Measurements from ENCODE around the gene ZBTB12. TPM values are rescaled to one million over a fixed set of nuclear protein-coding genes. Genes with fewer than 3 reads are reported as not detected.

The ZBTB12 gene
- total and polyA plus RNA-seq, 9 of the 15 experiments (the other 6 are each of a cell fraction or from before 2014, with no cell fraction given): 0.03 to 12.4 (median 5.8) TPM; not detected in 1

DNA sequence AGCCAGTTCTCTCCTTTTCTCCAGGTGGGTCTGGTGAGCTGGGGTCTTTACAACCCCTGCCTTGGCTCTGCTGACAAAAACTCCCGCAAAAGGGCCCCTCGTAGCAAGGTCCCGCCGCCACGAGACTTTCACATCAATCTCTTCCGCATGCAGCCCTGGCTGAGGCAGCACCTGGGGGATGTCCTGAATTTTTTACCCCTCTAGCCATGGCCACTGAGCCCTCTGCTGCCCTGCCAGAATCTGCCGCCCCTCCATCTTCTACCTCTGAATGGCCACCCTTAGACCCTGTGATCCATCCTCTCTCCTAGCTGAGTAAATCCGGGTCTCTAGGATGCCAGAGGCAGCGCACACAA lies 43.2 kb upstream of the ZBTB12 start:
- in situ Hi-C loops (cut with MboI) (no loop called here), intact Hi-C loops (cut with micrococcal nuclease) (loop anchor here (5.0 kb wide), 1 partner anchor 43 kb away; the partner anchor contains the start of gene ZBTB12)
- H3K79me2 ChIP-seq (ENCODE audit: control insufficient read depth, insufficient read depth, low read length): no peaks in the 10 kb centered on the region
- no peaks in the 10 kb centered on the region for H3K9me3 ChIP-seq (replicated peaks; ENCODE audit: control insufficient read depth, insufficient read depth, low read depth, low read length)
- 0 out of 4 replicates have a peak overlapping the region, but pooled peaks of 1 of the 2 experiments have one; percentile 6 for H3K9ac ChIP-seq (ENCODE audit: insufficient read depth in 1 of 2, low read depth in 2 of 2, low read length in 2 of 2)
- DNase-seq (ENCODE audit: extremely low read depth in 1 of 4, low spot score in 3 of 4): no peak
- H3K4me1 ChIP-seq (replicated peaks in 1 of 2; ENCODE audit: control insufficient read depth in 2 of 2, insufficient read depth in 2 of 2, low read length in 2 of 2): peaks cover 20 to 33% of the 10 kb centered on the region in 2 experiments
- H3K9me1 ChIP-seq (ENCODE audit: control insufficient read depth, insufficient read depth, low read length): peaks cover 7% of the 10 kb centered on the region
- ChIA-PET POLR2A (interaction anchor here (0.6 to 1.2 kb wide), 3 partner anchors 10 to 187 kb away, joined by 3 to 5 read pairs (median 4); partner anchors contain the start of gene DXO), CTCF (ENCODE audit: low intra/inter-chr PET ratio) (no interaction called here)
- ATAC-seq: no peak
- BruUV-seq (replicated peaks): no TSS peak
- FAIRE-seq: no peak
- no peak overlapping the region for H3K4me3 ChIP-seq
- 44% methylated on average over 9 of the region's 9 CpGs for WGBS (ENCODE audit: insufficient coverage, low coverage, missing lambda C conversion rate)
- H4K20me1 ChIP-seq (replicated peaks; ENCODE audit: control insufficient read depth, insufficient read depth, low read length): no peaks in the 10 kb centered on the region
- TF ChIP-seq ZNF696 (CRISPR knock-in tag; conservative IDR thresholded peaks at IDR 0.05) (no peak), PCBP1 (IDR thresholded peaks at IDR 0.05; ENCODE audit: low read depth, low read length, poor library complexity, severe bottlenecking) (no peak), MED1 (CRISPR knock-in tag; IDR thresholded peaks at IDR 0.05; ENCODE audit: borderline replicate concordance) (no peak), MCM5 (IDR thresholded peaks at IDR 0.05; ENCODE audit: low read depth) (no peak), CBX2 (IDR thresholded peaks at IDR 0.05; ENCODE audit: insufficient read depth, low read length, poor library complexity, severe bottlenecking) (no peak)
- no peak overlapping the region for H2AFZ ChIP-seq (ENCODE audit: low read depth, low read length)
- H3K27ac ChIP-seq (ENCODE audit: extremely low read depth, low read depth, low read length): no peak overlapping the region
- H3K4me2 ChIP-seq (ENCODE audit: insufficient read depth, low read length): no peak overlapping the region
- H3K27me3 ChIP-seq (ENCODE audit: control insufficient read depth in 2 of 2, insufficient read depth in 2 of 2, low read length in 2 of 2): peaks cover 2 to 26% of the 10 kb centered on the region in 2 experiments; a peak in 3 of 5 replicates
- H3K36me3 ChIP-seq (ENCODE audit: control insufficient read depth, insufficient read depth, low read length): no peaks in the 10 kb centered on the region

DNA sequence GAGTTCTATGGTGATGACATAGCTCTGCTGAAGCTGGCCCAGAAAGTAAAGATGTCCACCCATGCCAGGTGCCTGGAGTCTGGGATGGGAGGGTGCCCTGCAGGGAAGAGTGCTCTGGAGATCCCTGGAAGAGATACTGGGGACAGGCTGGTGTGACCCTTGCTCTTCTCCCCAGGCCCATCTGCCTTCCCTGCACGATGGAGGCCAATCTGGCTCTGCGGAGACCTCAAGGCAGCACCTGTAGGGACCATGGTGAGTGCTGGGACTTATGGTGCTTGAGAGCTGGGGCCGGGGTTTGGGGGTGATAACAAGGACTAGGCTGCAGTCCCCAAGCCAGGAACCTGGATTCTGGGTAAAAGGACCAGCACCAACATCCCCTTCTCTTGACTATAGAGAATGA lies 41.9 kb upstream of the ZBTB12 start:
- H3K36me3 ChIP-seq (ENCODE audit: control insufficient read depth, insufficient read depth, low read length): no peaks in the 10 kb centered on the region
- no peak overlapping the region for H2AFZ ChIP-seq (ENCODE audit: low read depth, low read length)
- 46% methylated on average over 3 of the region's 3 CpGs for WGBS (ENCODE audit: insufficient coverage, low coverage, missing lambda C conversion rate)
- POLR2A ChIA-PET: interaction anchor here (0.9 kb wide), 1 partner anchor 47 kb away, joined by 4 read pairs; the partner anchor contains the start of gene EHMT2
- H3K27ac ChIP-seq (ENCODE audit: extremely low read depth, low read depth, low read length): no peak overlapping the region
- no peak overlapping the region for H3K4me3 ChIP-seq
- CTCF ChIA-PET (ENCODE audit: low intra/inter-chr PET ratio): interaction anchor here (0.6 kb wide), 1 partner anchor 32 kb away, joined by 4 read pairs; no protein-coding TSS in a partner anchor
- peaks cover 3% of the 10 kb centered on the region for H3K9me1 ChIP-seq (ENCODE audit: control insufficient read depth, insufficient read depth, low read length)
- DNase-seq (ENCODE audit: extremely low read depth in 1 of 4, low spot score in 3 of 4) (no peak), ATAC-seq (no peak), FAIRE-seq (no peak)
- no peak overlapping the region for H3K4me2 ChIP-seq (ENCODE audit: insufficient read depth, low read length)
- H4K20me1 ChIP-seq (replicated peaks; ENCODE audit: control insufficient read depth, insufficient read depth, low read length): no peaks in the 10 kb centered on the region
- no peak overlapping the region for H3K9ac ChIP-seq (ENCODE audit: insufficient read depth in 1 of 2, low read depth in 2 of 2, low read length in 2 of 2)
- H3K79me2 ChIP-seq (ENCODE audit: control insufficient read depth, insufficient read depth, low read length): no peaks in the 10 kb centered on the region
- intact Hi-C loops (cut with micrococcal nuclease): no loop called here
- H3K4me1 ChIP-seq (replicated peaks in 1 of 2; ENCODE audit: control insufficient read depth in 2 of 2, insufficient read depth in 2 of 2, low read length in 2 of 2): peaks cover 14 to 20% of the 10 kb centered on the region in 2 experiments
- peaks cover 2 to 26% of the 10 kb centered on the region in 2 experiments; a peak in 3 of 5 replicates for H3K27me3 ChIP-seq (ENCODE audit: control insufficient read depth in 2 of 2, insufficient read depth in 2 of 2, low read length in 2 of 2)
- in situ Hi-C loops (cut with MboI): no loop called here
- H3K9me3 ChIP-seq (replicated peaks; ENCODE audit: control insufficient read depth, insufficient read depth, low read depth, low read length): no peaks in the 10 kb centered on the region
- BruUV-seq (replicated peaks): no TSS peak
- no peak for TF ChIP-seq LCOR (CRISPR knock-in tag; IDR thresholded peaks at IDR 0.05)
- TF ChIP-seq, protein P1, sequence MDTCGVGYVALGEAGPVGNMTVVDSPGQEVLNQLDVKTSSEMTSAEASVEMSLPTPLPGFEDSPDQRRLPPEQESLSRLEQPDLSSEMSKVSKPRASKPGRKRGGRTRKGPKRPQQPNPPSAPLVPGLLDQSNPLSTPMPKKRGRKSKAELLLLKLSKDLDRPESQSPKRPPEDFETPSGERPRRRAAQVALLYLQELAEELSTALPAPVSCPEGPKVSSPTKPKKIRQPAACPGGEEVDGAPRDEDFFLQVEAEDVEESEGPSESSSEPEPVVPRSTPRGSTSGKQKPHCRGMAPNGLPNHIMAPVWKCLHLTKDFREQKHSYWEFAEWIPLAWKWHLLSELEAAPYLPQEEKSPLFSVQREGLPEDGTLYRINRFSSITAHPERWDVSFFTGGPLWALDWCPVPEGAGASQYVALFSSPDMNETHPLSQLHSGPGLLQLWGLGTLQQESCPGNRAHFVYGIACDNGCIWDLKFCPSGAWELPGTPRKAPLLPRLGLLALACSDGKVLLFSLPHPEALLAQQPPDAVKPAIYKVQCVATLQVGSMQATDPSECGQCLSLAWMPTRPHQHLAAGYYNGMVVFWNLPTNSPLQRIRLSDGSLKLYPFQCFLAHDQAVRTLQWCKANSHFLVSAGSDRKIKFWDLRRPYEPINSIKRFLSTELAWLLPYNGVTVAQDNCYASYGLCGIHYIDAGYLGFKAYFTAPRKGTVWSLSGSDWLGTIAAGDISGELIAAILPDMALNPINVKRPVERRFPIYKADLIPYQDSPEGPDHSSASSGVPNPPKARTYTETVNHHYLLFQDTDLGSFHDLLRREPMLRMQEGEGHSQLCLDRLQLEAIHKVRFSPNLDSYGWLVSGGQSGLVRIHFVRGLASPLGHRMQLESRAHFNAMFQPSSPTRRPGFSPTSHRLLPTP (IDR thresholded peaks at IDR 0.05; ENCODE audit: borderline replicate concordance, extremely low read depth, insufficient read length): no peak
- no peak for TF ChIP-seq TEAD4 (IDR thresholded peaks at IDR 0.05; ENCODE audit: low read length)
- no peak for TF ChIP-seq TEAD4 (CRISPR knock-in tag; IDR thresholded peaks at IDR 0.05; ENCODE audit: borderline replicate concordance)
- TF ChIP-seq, protein P2, sequence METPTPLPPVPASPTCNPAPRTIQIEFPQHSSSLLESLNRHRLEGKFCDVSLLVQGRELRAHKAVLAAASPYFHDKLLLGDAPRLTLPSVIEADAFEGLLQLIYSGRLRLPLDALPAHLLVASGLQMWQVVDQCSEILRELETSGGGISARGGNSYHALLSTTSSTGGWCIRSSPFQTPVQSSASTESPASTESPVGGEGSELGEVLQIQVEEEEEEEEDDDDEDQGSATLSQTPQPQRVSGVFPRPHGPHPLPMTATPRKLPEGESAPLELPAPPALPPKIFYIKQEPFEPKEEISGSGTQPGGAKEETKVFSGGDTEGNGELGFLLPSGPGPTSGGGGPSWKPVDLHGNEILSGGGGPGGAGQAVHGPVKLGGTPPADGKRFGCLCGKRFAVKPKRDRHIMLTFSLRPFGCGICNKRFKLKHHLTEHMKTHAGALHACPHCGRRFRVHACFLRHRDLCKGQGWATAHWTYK (CRISPR knock-in tag; IDR thresholded peaks at IDR 0.05): no peak
